Neural progenitor cell (in vitro differentiated cells): ENCODE measurements around the gene LOC101059915.
"Not testable (repeated sequence)": the region's sequence is repeated elsewhere in the genome, so short reads cannot be mapped to it uniquely, and the experiment has no call there.

Source experiments
- EZH2 ChIP-seq: fragments of 200-600 bp; sonication (generic); IDR thresholded peaks from 2 replicates; pipeline ENCODE4 v1.6.1; 2017; ENCODE audit warnings: antibody characterized with exemption, mild to moderate bottlenecking, moderate library complexity
- TF ChIP-seq, protein P1 (sequence below): fragments of 200-600 bp; sonication (generic); IDR thresholded peaks from 2 replicates; pipeline ENCODE4 v1.5.1; 2017; ENCODE audit warnings: antibody characterized with exemption, mild to moderate bottlenecking

DNA sequence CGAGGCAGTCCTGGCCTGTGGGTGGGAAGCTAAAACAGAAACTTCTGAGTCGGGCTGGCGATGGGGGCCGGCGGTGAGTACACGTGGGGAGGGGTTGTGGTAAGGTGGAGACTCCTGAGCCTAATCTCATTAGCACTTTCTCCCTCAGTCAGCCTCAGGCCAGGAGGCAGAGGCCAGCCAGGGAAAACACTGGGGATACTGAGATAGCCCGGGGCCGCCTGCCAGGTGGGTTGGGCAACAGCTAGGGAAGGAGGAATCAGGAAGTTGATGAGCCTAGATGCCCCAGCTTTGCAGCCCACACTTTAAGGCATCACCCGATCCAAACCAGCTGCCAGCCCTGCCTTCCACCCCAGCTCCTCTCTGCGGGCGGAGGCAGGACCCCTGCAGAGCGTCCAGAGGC, 49.0 kb downstream of the LOC101059915 start:
- TF ChIP-seq, protein P1, sequence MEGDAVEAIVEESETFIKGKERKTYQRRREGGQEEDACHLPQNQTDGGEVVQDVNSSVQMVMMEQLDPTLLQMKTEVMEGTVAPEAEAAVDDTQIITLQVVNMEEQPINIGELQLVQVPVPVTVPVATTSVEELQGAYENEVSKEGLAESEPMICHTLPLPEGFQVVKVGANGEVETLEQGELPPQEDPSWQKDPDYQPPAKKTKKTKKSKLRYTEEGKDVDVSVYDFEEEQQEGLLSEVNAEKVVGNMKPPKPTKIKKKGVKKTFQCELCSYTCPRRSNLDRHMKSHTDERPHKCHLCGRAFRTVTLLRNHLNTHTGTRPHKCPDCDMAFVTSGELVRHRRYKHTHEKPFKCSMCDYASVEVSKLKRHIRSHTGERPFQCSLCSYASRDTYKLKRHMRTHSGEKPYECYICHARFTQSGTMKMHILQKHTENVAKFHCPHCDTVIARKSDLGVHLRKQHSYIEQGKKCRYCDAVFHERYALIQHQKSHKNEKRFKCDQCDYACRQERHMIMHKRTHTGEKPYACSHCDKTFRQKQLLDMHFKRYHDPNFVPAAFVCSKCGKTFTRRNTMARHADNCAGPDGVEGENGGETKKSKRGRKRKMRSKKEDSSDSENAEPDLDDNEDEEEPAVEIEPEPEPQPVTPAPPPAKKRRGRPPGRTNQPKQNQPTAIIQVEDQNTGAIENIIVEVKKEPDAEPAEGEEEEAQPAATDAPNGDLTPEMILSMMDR: not testable (repeated sequence)
- TF ChIP-seq EZH2: not testable (repeated sequence)
